ENCODE data around the gene PHACTR1.

PHACTR1 gene

GRCh38 chr6:12848964-12849808 lies 132.6 kb downstream of the PHACTR1 start:
- DNase-seq (ENCODE audit: low read depth in 2 of 2), result no peak

- DNase-seq (ENCODE audit: low read depth in 2 of 2), result no peak
These were observed 133.2 kb downstream of the PHACTR1 start for GRCh38 chr6:12849809-12850198.

- no peak for DNase-seq (ENCODE audit: low read depth in 2 of 2)
These were observed 134.6 kb downstream of the PHACTR1 start for GRCh38 chr6:12851123-12851695.

GRCh38 chr6:12861603-12862002 lies 145.0 kb downstream of the PHACTR1 start:
- DNase-seq (ENCODE audit: low read depth in 2 of 2), result no peak

- DNase-seq (ENCODE audit: low read depth in 2 of 2), result no peak
These were observed 148.6 kb downstream of the PHACTR1 start for GRCh38 chr6:12865117-12865516.

- DNase-seq (ENCODE audit: low read depth in 2 of 2), result no peak
These were observed 149.2 kb downstream of the PHACTR1 start for GRCh38 chr6:12865671-12866181.

- DNase-seq (ENCODE audit: low read depth in 2 of 2), result no peak
These were observed 150.0 kb downstream of the PHACTR1 start for GRCh38 chr6:12866422-12867029.

- no peak for DNase-seq (ENCODE audit: low read depth in 2 of 2)
These were observed 153.4 kb downstream of the PHACTR1 start for GRCh38 chr6:12869816-12870432.

GRCh38 chr6:12873691-12874090 lies 157.1 kb downstream of the PHACTR1 start:
- DNase-seq (ENCODE audit: low read depth in 2 of 2), result no peak

- DNase-seq (ENCODE audit: low read depth in 2 of 2), result no peak
These were observed 158.5 kb downstream of the PHACTR1 start for GRCh38 chr6:12875051-12875450.

GRCh38 chr6:12878741-12879140 lies 162.2 kb downstream of the PHACTR1 start:
- no peak for DNase-seq (ENCODE audit: low read depth in 2 of 2)

- no peak for DNase-seq (ENCODE audit: low read depth in 2 of 2)
These were observed 166.3 kb downstream of the PHACTR1 start for GRCh38 chr6:12882761-12883290.

- DNase-seq (ENCODE audit: low read depth in 2 of 2), result no peak
These were observed 168.4 kb downstream of the PHACTR1 start for GRCh38 chr6:12884983-12885382.

GRCh38 chr6:12886961-12887775 lies 170.6 kb downstream of the PHACTR1 start:
- DNase-seq (ENCODE audit: low read depth in 2 of 2), result no peak

GRCh38 chr6:12890171-12890790 lies 173.7 kb downstream of the PHACTR1 start:
- peak in 1 of 2 experiments; percentile 17 for DNase-seq (ENCODE audit: low read depth in 2 of 2)

GRCh38 chr6:12891595-12891994 lies 175.0 kb downstream of the PHACTR1 start:
- DNase-seq (ENCODE audit: low read depth in 2 of 2), result no peak

GRCh38 chr6:12892151-12892550 lies 175.6 kb downstream of the PHACTR1 start:
- DNase-seq (ENCODE audit: low read depth in 2 of 2), result no peak

GRCh38 chr6:12893036-12893435 lies 176.5 kb downstream of the PHACTR1 start:
- DNase-seq (ENCODE audit: low read depth in 2 of 2), result no peak

GRCh38 chr6:12895721-12896120 lies 179.2 kb downstream of the PHACTR1 start:
- no peak for DNase-seq (ENCODE audit: low read depth in 2 of 2)

- no peak for DNase-seq (ENCODE audit: low read depth in 2 of 2)
These were observed 179.7 kb downstream of the PHACTR1 start for GRCh38 chr6:12896208-12896733.
